Body of pancreas (tissue), 4 donors: Measurements from ENCODE around the gene HGFAC.

Experiments
- POLR2A ChIP-seq, 3 donors: fragments of 450-650 bp; IDR thresholded peaks; one replicate each; pipeline ENCODE4 v1.6.1; 2016; ENCODE audit warnings: antibody characterized with exemption in 3 of 3, mild to moderate bottlenecking in 2 of 3
- TF ChIP-seq, protein P1 (sequence below), 7 experiments: fragments of 450-650 bp in 4 of 7; fragments of 200-600 bp in 3 of 7; sonication (generic) in 3 of 7; IDR thresholded peaks; one replicate each; pipeline ENCODE4 v1.5.1; 2016 to 2019; ENCODE audit warnings: antibody characterized with exemption in 7 of 7

DNA sequence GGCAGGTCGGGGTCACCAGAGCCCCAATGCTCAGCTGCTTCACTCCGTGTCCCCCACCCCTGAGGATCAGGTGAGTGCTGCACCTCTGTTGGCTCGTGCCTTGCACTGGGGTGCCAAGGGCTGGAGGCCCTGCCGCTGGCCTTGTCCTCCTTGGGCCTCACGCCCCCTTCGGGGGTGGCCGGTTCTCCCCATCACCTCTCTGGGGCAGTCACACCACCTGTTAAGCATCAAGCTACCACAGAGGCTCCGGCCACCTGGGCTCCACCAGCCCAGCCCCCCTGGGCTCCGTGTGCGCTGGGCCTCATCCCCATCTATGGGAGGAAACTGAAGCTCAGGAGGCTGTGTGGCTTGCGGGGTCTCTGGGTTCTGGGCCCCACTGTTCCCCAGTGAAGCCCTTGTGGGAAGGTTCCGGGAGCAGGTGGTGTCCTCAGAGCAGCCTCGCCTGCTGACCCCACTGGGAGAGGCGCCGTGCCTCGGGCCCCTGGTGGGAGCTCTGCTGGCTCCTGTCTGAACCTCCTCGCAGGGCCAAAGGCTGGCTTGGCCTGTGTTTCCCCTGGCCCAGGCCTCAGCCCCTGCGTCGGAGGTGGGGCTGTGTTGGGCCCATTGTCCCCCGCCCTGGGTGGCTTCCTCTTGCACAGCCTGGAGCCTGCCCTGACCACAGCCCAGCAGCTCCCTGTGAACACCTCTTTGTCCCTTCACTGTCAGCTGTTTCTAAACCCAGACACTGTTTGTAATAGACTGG is 52.1 kb downstream of the HGFAC start:
- TF ChIP-seq, protein P1, sequence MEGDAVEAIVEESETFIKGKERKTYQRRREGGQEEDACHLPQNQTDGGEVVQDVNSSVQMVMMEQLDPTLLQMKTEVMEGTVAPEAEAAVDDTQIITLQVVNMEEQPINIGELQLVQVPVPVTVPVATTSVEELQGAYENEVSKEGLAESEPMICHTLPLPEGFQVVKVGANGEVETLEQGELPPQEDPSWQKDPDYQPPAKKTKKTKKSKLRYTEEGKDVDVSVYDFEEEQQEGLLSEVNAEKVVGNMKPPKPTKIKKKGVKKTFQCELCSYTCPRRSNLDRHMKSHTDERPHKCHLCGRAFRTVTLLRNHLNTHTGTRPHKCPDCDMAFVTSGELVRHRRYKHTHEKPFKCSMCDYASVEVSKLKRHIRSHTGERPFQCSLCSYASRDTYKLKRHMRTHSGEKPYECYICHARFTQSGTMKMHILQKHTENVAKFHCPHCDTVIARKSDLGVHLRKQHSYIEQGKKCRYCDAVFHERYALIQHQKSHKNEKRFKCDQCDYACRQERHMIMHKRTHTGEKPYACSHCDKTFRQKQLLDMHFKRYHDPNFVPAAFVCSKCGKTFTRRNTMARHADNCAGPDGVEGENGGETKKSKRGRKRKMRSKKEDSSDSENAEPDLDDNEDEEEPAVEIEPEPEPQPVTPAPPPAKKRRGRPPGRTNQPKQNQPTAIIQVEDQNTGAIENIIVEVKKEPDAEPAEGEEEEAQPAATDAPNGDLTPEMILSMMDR (IDR thresholded peaks at IDR 0.05) = no peak
- TF ChIP-seq POLR2A (IDR thresholded peaks at IDR 0.05) = no peak
